OCI-LY7 (cell line): ENCODE data around the gene FABP6. TPM values are rescaled to one million over a fixed set of nuclear protein-coding genes. Genes with fewer than 3 reads are reported as not detected.
"Not testable (repeated sequence)": the region's sequence is repeated elsewhere in the genome, so short reads cannot be mapped to it uniquely, and the experiment has no call there.

Experiments
- BruUV-seq: library from RNA; stranded (reverse); fragments of 400-500 nt; replicated peaks from 2 replicates; lab custom pipeline; 2021; lab: Mats Ljungman, UMichigan
- CTCF ChIA-PET: fragments of 300-600 bp; sonication (Branson Sonifier 250); formaldehyde crosslinking; loops from one replicate; lab custom pipeline; 2022; ENCODE audit warnings: antibody characterized with exemption; ENCODE audit not compliant: unreplicated experiment; lab: Charles Lee
- POLR2A ChIA-PET: fragments of 300-600 bp; sonication (Branson Sonifier 250); formaldehyde crosslinking; loops from one replicate; lab custom pipeline; 2022; ENCODE audit warnings: antibody characterized with exemption; lab: Charles Lee
- DNase-seq: peaks from one replicate; pipeline ENCODE4 v3.0.0-alpha.2; 2015; ENCODE audit warnings: low spot score
- H2AFZ ChIP-seq: fragments of 200-600 bp; sonication (generic), shearing (Covaris generic); 2 replicates; pipeline ENCODE4 v1.6.1; 2014; ENCODE audit warnings: mild to moderate bottlenecking, antibody characterized with exemption, low read length, moderate library complexity
- H3K27ac ChIP-seq: fragments of 200-600 bp; sonication (generic); 2 replicates; pipeline ENCODE4 v1.5.1; 2014; ENCODE audit warnings: mixed run types, low read depth, mild to moderate bottlenecking, moderate library complexity, low read length, inconsistent platforms; ENCODE audit not compliant: poor library complexity, severe bottlenecking
- H3K36me3 ChIP-seq: fragments of 200-600 bp; sonication (generic); 2 replicates; pipeline ENCODE4 v1.6.1; 2014; ENCODE audit warnings: mild to moderate bottlenecking, antibody characterized with exemption, low read length, moderate library complexity, mixed read lengths; ENCODE audit not compliant: insufficient read depth
- H3K4me1 ChIP-seq: fragments of 200-600 bp; sonication (generic); 2 replicates; pipeline ENCODE4 v1.5.1; 2014; ENCODE audit warnings: mild to moderate bottlenecking, low read length; ENCODE audit not compliant: insufficient read depth, poor library complexity, severe bottlenecking
- H3K4me2 ChIP-seq: fragments of 200-600 bp; sonication (generic); 2 replicates; pipeline ENCODE4 v1.6.1; 2014; ENCODE audit warnings: mild to moderate bottlenecking, low read length
- H3K4me3 ChIP-seq: fragments of 200-600 bp; sonication (generic); 2 replicates; pipeline ENCODE4 v1.5.1; 2014; ENCODE audit warnings: mild to moderate bottlenecking, low read depth, low read length; ENCODE audit not compliant: poor library complexity, severe bottlenecking
- H3K79me2 ChIP-seq: fragments of 200-600 bp; sonication (generic); 2 replicates; pipeline ENCODE4 v1.6.1; 2016; ENCODE audit warnings: low read depth, mild to moderate bottlenecking, low read length, moderate library complexity, mixed read lengths; ENCODE audit not compliant: insufficient read depth
- H3K9me2 ChIP-seq: fragments of 200-600 bp; sonication (generic); 2 replicates; pipeline ENCODE4 v1.6.1; 2016; ENCODE audit warnings: mild to moderate bottlenecking, low read length, mixed read lengths; ENCODE audit not compliant: insufficient read depth
- H3K9me3 ChIP-seq: fragments of 200-600 bp; sonication (generic); 2 replicates; pipeline ENCODE4 v1.6.1; 2014; ENCODE audit warnings: mild to moderate bottlenecking, mixed run types, low read length, mixed read lengths
- H4K20me1 ChIP-seq: fragments of 200-600 bp; sonication (generic); 2 replicates; pipeline ENCODE4 v1.6.1; 2014; ENCODE audit warnings: mild to moderate bottlenecking, antibody characterized with exemption, low read length, moderate library complexity, mixed read lengths; ENCODE audit not compliant: insufficient read depth
- CTCF ChIP-seq: fragments of 200-600 bp; sonication (generic); conservative IDR thresholded peaks from 2 replicates; pipeline ENCODE4 v1.5.1; 2014; ENCODE audit warnings: mild to moderate bottlenecking, antibody characterized with exemption, low read length, moderate library complexity, mixed read lengths
- EZH2phosphoT487 ChIP-seq: fragments of 200-600 bp; sonication (generic); IDR thresholded peaks from 2 replicates; pipeline ENCODE4 v1.6.1; 2018; ENCODE audit warnings: low read depth, borderline replicate concordance, mild to moderate bottlenecking, mixed run types, antibody characterized with exemption, low read length, moderate library complexity, mixed read lengths
- intact Hi-C: fragments of 100-400 bp; cut with micrococcal nuclease; formaldehyde crosslinking; loops from one replicate; pipeline ENCODE4 v1.10.0; 2022; ENCODE audit not compliant: unreplicated experiment
- total RNA-seq, 2 experiments: library from RNA; depleted of rRNA in 1 of 2; stranded (reverse); fragments of >200 nt in 1 of 2; shearing (Covaris generic) in 1 of 2; gene quantifications; 2 replicates each; pipeline ENCODE4 v1.2.3, GENCODE V29; 2014 to 2022

The FABP6 gene
- total RNA-seq, 2 experiments from 2014 or later = 0.69 TPM; not detected in 1

GRCh38 chr5:160192424-160192823, 36.9 kb upstream of the FABP6 start:
- no TSS peak for BruUV-seq
- H4K20me1 ChIP-seq = no peaks in the 10 kb centered on the region
- no peak overlapping the region for H3K4me2 ChIP-seq
- H3K27ac ChIP-seq = no peak overlapping the region
- no peaks in the 10 kb centered on the region for H3K79me2 ChIP-seq
- intact Hi-C loops = no loop called here
- POLR2A ChIA-PET = no interaction called here
- no peaks in the 10 kb centered on the region for H3K9me2 ChIP-seq
- CTCF ChIA-PET = no interaction called here
- H3K4me1 ChIP-seq = no peaks in the 10 kb centered on the region
- no peak overlapping the region for H2AFZ ChIP-seq
- TF ChIP-seq CTCF = no peak
- TF ChIP-seq EZH2phosphoT487 = no peak
- no peak for DNase-seq
- no peaks in the 10 kb centered on the region for H3K9me3 ChIP-seq
- no peaks in the 10 kb centered on the region for H3K36me3 ChIP-seq
- H3K4me3 ChIP-seq = no peak overlapping the region

GRCh38 chr5:160193076-160193475, 36.2 kb upstream of the FABP6 start:
- H3K4me1 ChIP-seq, H3K36me3 ChIP-seq, H2AFZ ChIP-seq, BruUV-seq, H4K20me1 ChIP-seq, intact Hi-C loops, H3K4me2 ChIP-seq, H3K4me3 ChIP-seq, H3K79me2 ChIP-seq, CTCF ChIA-PET, DNase-seq, POLR2A ChIA-PET, H3K27ac ChIP-seq, H3K9me2 ChIP-seq, H3K9me3 ChIP-seq: not testable (repeated sequence)

- H4K20me1 ChIP-seq, BruUV-seq, POLR2A ChIA-PET: not testable (repeated sequence)
Observed at GRCh38 chr5:160193790-160194189, 35.5 kb upstream of the FABP6 start.

More at GRCh38 chr5:160193790-160194189, 35.5 kb upstream of the FABP6 start:
- H3K4me3 ChIP-seq, H3K4me2 ChIP-seq, intact Hi-C loops, CTCF ChIA-PET, DNase-seq, H3K79me2 ChIP-seq, H2AFZ ChIP-seq, H3K27ac ChIP-seq, H3K36me3 ChIP-seq, H3K9me3 ChIP-seq, H3K4me1 ChIP-seq, H3K9me2 ChIP-seq: not testable (repeated sequence)
